Thoracic aorta (tissue), 2 donors: ENCODE results near the gene TMEM52. TPM values are rescaled to one million over a fixed set of nuclear protein-coding genes. Genes with fewer than 3 reads are reported as not detected.

ENCODE experiments used
- ATAC-seq: fragments of 150-250 bp; one replicate; pipeline ENCODE4 v1.8.0; 2017; ENCODE audit warnings: low read depth; ENCODE audit not compliant: insufficient number of reproducible peaks, low FRiP score
- DNase-seq: peaks from one replicate; pipeline ENCODE4 v3.0.0-alpha.2; 2020; ENCODE audit warnings: low spot score
- H3K27ac ChIP-seq, 2 donors: fragments of 200-600 bp; sonication (generic); 1 replicate in 1 of 2; 2 replicates in 1 of 2; pipeline ENCODE4 v1.5.1; 2016; ENCODE audit warnings: mild to moderate bottlenecking in 2 of 2, moderate library complexity in 2 of 2
- H3K27me3 ChIP-seq: fragments of 200-600 bp; sonication (generic); replicated peaks from 2 replicates; pipeline ENCODE4 v1.6.0; 2016; ENCODE audit warnings: mild to moderate bottlenecking; ENCODE audit not compliant: insufficient read depth
- H3K36me3 ChIP-seq: fragments of 200-600 bp; sonication (generic); one replicate; pipeline ENCODE4 v1.5.1; 2016
- H3K4me1 ChIP-seq, 2 donors: fragments of 200-600 bp; sonication (generic); 1 replicate in 1 of 2; 2 replicates in 1 of 2; pipeline versions ENCODE4 v1.5.1 to v1.6.0; 2016; ENCODE audit warnings: low read depth in 2 of 2, mild to moderate bottlenecking in 1 of 2; ENCODE audit not compliant: control insufficient read depth in 1 of 2
- H3K4me3 ChIP-seq: fragments of 200-600 bp; sonication (generic); 2 replicates; pipeline ENCODE4 v1.5.1; 2016; ENCODE audit warnings: mild to moderate bottlenecking
- H3K9me3 ChIP-seq: fragments of 200-600 bp; sonication (generic); 2 replicates; pipeline ENCODE4 v1.5.1; 2016
- total RNA-seq, 2 donors: library from RNA; depleted of rRNA; stranded (reverse); fragments of >200 nt; gene quantifications; one replicate each; pipeline versions ENCODE4 v1.1.0 to v1.2.3, GENCODE V29; 2016
- TF ChIP-seq, protein P1 (sequence below): fragments of 200-600 bp; sonication (generic); IDR thresholded peaks from one replicate; pipeline ENCODE4 v1.5.1; 2019; ENCODE audit warnings: antibody characterized with exemption

The TMEM52 gene
- total RNA-seq, 2 donors from 2014 or later: not detected

GRCh38 chr1:1959459-1959839 is 40.4 kb upstream of the TMEM52 start:
- H3K4me3 ChIP-seq: no peak overlapping the region
- DNase-seq (no peak), ATAC-seq (no peak)
- H3K36me3 ChIP-seq: no peaks in the 10 kb centered on the region
- H3K4me1 ChIP-seq: peaks cover 5 to 11% of the 10 kb centered on the region in 2 donors
- no peaks in the 10 kb centered on the region for H3K9me3 ChIP-seq
- H3K27ac ChIP-seq: no peak overlapping the region
- TF ChIP-seq, protein P1, sequence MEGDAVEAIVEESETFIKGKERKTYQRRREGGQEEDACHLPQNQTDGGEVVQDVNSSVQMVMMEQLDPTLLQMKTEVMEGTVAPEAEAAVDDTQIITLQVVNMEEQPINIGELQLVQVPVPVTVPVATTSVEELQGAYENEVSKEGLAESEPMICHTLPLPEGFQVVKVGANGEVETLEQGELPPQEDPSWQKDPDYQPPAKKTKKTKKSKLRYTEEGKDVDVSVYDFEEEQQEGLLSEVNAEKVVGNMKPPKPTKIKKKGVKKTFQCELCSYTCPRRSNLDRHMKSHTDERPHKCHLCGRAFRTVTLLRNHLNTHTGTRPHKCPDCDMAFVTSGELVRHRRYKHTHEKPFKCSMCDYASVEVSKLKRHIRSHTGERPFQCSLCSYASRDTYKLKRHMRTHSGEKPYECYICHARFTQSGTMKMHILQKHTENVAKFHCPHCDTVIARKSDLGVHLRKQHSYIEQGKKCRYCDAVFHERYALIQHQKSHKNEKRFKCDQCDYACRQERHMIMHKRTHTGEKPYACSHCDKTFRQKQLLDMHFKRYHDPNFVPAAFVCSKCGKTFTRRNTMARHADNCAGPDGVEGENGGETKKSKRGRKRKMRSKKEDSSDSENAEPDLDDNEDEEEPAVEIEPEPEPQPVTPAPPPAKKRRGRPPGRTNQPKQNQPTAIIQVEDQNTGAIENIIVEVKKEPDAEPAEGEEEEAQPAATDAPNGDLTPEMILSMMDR: no peak
- peaks cover 5% of the 10 kb centered on the region for H3K27me3 ChIP-seq

- H3K36me3 ChIP-seq: no peaks in the 10 kb centered on the region
- H3K27me3 ChIP-seq: peaks cover 5% of the 10 kb centered on the region
- no peaks in the 10 kb centered on the region for H3K9me3 ChIP-seq
- ATAC-seq: no peak
- H3K4me1 ChIP-seq: peaks cover 5 to 11% of the 10 kb centered on the region in 2 donors
- H3K4me3 ChIP-seq: no peak overlapping the region
- no peak overlapping the region for H3K27ac ChIP-seq
- TF ChIP-seq, protein P1: no peak
- no peak for DNase-seq
Observed at GRCh38 chr1:1958071-1958541, 39.0 kb upstream of the TMEM52 start.

DNA sequence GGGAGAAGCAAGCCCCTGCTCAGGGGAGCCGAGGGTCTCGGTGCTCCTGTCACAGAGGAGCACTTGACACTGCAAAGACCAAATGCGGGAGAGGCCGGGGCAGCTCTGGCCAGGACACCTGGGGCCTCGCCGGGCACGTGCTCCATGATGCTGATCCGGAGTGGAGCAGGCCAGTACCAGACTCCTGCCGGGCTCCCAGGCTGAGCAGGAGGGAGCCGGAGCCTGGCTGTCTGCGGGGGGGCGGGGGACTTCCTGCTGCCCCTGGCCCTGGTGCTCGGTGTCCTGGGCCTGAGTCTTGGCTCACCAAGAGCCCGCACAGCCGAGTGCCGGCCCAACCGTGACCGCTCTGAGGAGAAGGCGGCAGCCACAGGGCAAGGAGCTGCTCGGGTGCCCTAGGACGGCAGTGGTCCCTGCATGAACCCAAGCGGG is 38.5 kb upstream of the TMEM52 start:
- DNase-seq (no peak), ATAC-seq (no peak)
- H3K4me1 ChIP-seq: peaks cover 5 to 11% of the 10 kb centered on the region in 2 donors
- H3K9me3 ChIP-seq: no peaks in the 10 kb centered on the region
- no peaks in the 10 kb centered on the region for H3K36me3 ChIP-seq
- H3K27me3 ChIP-seq: peaks cover 5% of the 10 kb centered on the region
- H3K27ac ChIP-seq: no peak overlapping the region
- TF ChIP-seq, protein P1: no peak
- H3K4me3 ChIP-seq: no peak overlapping the region

DNA sequence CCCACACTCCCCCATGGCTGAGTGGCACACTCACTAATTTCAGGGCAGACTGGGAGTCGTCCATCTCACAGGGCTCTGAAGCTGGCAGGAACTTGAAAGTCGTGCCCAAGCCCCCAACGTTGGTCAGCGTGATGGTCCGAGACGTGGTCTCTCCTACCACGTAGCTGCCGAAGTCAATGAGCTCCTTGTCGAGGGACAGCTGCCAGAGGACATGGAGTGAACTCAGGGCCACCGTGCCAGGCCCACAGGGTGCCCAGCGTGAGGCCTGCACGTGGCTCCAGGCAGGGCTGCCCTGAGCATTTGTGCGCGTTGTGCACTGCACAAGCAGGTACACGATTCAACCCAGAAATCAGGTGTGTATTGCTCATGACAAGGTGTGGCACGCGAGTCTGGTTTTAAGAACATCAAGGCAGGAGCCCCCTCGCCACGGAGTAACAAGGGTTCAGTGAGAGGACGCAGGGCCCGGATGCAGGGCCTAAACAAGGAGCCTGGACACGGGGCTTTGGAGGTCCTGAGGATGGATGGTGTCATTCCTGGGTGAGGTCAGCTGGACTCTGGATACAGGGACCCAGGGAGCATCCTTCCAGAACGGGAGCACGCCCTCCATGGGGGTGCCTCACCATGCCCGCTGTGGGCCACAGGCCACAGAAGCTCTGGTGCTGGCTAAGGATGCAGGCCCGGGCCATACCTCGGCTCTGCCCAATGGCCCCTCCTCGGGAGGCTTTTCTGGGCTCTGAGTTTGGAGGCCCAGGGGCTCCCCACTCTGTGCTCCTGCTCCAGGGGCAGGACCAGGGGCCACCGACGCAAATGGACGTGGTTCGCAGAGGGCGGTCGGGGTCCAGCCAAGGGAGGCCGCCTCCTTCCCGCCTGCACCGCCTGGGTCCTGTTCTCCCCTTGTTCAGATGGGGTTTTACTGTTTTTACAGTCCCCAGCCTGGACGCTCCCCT is 37.8 kb upstream of the TMEM52 start:
- H3K9me3 ChIP-seq: no peaks in the 10 kb centered on the region
- TF ChIP-seq, protein P1: no peak
- H3K27me3 ChIP-seq: peaks cover 5% of the 10 kb centered on the region
- H3K36me3 ChIP-seq: no peaks in the 10 kb centered on the region
- H3K4me3 ChIP-seq: no peak overlapping the region
- H3K27ac ChIP-seq: no peak overlapping the region
- DNase-seq (no peak), ATAC-seq (no peak)
- peaks cover 5 to 11% of the 10 kb centered on the region in 2 donors for H3K4me1 ChIP-seq

DNA sequence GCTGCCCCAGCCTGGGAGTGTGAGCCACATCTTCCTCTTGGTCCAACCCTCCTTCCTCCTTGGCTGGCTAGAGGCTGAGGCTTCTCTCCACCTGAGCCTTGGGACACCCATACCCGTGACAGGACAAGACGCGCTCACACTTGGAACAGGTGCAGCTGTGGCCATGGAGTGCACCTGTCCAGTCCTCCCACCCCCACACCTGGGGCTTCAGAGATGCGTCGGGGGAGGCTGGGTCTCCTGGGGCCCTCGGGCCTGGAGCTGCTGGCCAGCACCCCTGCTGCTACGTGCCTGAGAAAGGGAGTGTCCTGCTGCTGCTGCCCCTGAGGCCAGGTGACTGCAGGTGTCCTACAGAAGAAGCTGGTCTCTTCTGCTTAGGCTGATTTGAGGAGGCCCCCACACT is 37.0 kb upstream of the TMEM52 start:
- Histone ChIP-seq H3K9me3 (no peaks in the 10 kb centered on the region), H3K4me1 (peaks cover 5 to 11% of the 10 kb centered on the region in 2 donors), H3K36me3 (no peaks in the 10 kb centered on the region), H3K4me3 (no peak overlapping the region), H3K27ac (no peak overlapping the region), H3K27me3 (peaks cover 5% of the 10 kb centered on the region)
- TF ChIP-seq, protein P1: no peak
- DNase-seq: no peak
- no peak for ATAC-seq
